GM23338 (cell line): ENCODE results near the gene MAP6D1.

Source experiments
- CREB1 ChIP-seq: fragments of 250-450 bp; sonication (Bioruptor Pico); IDR thresholded peaks from 2 replicates; pipeline ENCODE4 v1.5.0; 2020; ENCODE audit warnings: low read depth, mild to moderate bottlenecking, moderate library complexity
- EZH2 ChIP-seq: fragments of 200-600 bp; sonication (generic); IDR thresholded peaks from one replicate; pipeline ENCODE4 v1.8.0; 2017; ENCODE audit warnings: antibody characterized with exemption, mild to moderate bottlenecking, low read depth; ENCODE audit not compliant: unreplicated experiment
- EZH2phosphoT487 ChIP-seq: fragments of 200-600 bp; sonication (generic); IDR thresholded peaks from one replicate; pipeline ENCODE4 v1.8.1; 2018; ENCODE audit warnings: antibody characterized with exemption; ENCODE audit not compliant: unreplicated experiment
- JUNB ChIP-seq: IDR thresholded peaks from one replicate; pipeline ENCODE4 v1.6.1; 2016; ENCODE audit warnings: antibody characterized with exemption; ENCODE audit not compliant: unreplicated experiment
- POLR2AphosphoS5 ChIP-seq: IDR thresholded peaks from 2 replicates; pipeline ENCODE4 v1.6.1; 2016; ENCODE audit warnings: antibody characterized with exemption, low read depth
- ZNF331 ChIP-seq: fragments of 250-450 bp; sonication (Bioruptor Pico); IDR thresholded peaks from 2 replicates; pipeline ENCODE4 v1.5.0; 2020; ENCODE audit warnings: low read depth, mild to moderate bottlenecking, moderate library complexity
- ZNF462 ChIP-seq: fragments of 250-450 bp; sonication (Bioruptor Pico); IDR thresholded peaks from 2 replicates; pipeline ENCODE4 v1.5.0; 2020; ENCODE audit warnings: mild to moderate bottlenecking, moderate library complexity
- TF ChIP-seq, protein P1 (sequence below), 2 experiments: fragments of 200-600 bp in 1 of 2; sonication (generic) in 1 of 2; conservative IDR thresholded peaks; 2 replicates each; pipeline versions ENCODE4 v1.5.1 to v1.6.1; 2016 to 2017; ENCODE audit warnings: antibody characterized with exemption in 2 of 2, low read depth in 2 of 2, mild to moderate bottlenecking in 2 of 2, moderate library complexity in 1 of 2
- TF ChIP-seq, protein P2 (sequence below): IDR thresholded peaks from one replicate; pipeline ENCODE4 v1.6.1; 2018; ENCODE audit warnings: antibody characterized with exemption; ENCODE audit not compliant: unreplicated experiment
- TF ChIP-seq, protein P3 (sequence below): IDR thresholded peaks from 2 replicates; pipeline ENCODE4 v1.6.1; 2016; ENCODE audit warnings: antibody characterized with exemption

- TF ChIP-seq, protein P1, sequence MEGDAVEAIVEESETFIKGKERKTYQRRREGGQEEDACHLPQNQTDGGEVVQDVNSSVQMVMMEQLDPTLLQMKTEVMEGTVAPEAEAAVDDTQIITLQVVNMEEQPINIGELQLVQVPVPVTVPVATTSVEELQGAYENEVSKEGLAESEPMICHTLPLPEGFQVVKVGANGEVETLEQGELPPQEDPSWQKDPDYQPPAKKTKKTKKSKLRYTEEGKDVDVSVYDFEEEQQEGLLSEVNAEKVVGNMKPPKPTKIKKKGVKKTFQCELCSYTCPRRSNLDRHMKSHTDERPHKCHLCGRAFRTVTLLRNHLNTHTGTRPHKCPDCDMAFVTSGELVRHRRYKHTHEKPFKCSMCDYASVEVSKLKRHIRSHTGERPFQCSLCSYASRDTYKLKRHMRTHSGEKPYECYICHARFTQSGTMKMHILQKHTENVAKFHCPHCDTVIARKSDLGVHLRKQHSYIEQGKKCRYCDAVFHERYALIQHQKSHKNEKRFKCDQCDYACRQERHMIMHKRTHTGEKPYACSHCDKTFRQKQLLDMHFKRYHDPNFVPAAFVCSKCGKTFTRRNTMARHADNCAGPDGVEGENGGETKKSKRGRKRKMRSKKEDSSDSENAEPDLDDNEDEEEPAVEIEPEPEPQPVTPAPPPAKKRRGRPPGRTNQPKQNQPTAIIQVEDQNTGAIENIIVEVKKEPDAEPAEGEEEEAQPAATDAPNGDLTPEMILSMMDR (conservative IDR thresholded peaks at IDR 0.05; ENCODE audit: low read depth in 2 of 2): no peak
- TF ChIP-seq CREB1 (CRISPR knock-in tag) (no peak), POLR2AphosphoS5 (no peak), EZH2 (no peak), ZNF462 (no peak), JUNB (no peak), EZH2phosphoT487 (no peak), ZNF331 (no peak)
- TF ChIP-seq, protein P2, sequence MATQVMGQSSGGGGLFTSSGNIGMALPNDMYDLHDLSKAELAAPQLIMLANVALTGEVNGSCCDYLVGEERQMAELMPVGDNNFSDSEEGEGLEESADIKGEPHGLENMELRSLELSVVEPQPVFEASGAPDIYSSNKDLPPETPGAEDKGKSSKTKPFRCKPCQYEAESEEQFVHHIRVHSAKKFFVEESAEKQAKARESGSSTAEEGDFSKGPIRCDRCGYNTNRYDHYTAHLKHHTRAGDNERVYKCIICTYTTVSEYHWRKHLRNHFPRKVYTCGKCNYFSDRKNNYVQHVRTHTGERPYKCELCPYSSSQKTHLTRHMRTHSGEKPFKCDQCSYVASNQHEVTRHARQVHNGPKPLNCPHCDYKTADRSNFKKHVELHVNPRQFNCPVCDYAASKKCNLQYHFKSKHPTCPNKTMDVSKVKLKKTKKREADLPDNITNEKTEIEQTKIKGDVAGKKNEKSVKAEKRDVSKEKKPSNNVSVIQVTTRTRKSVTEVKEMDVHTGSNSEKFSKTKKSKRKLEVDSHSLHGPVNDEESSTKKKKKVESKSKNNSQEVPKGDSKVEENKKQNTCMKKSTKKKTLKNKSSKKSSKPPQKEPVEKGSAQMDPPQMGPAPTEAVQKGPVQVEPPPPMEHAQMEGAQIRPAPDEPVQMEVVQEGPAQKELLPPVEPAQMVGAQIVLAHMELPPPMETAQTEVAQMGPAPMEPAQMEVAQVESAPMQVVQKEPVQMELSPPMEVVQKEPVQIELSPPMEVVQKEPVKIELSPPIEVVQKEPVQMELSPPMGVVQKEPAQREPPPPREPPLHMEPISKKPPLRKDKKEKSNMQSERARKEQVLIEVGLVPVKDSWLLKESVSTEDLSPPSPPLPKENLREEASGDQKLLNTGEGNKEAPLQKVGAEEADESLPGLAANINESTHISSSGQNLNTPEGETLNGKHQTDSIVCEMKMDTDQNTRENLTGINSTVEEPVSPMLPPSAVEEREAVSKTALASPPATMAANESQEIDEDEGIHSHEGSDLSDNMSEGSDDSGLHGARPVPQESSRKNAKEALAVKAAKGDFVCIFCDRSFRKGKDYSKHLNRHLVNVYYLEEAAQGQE: no peak
- TF ChIP-seq, protein P3, sequence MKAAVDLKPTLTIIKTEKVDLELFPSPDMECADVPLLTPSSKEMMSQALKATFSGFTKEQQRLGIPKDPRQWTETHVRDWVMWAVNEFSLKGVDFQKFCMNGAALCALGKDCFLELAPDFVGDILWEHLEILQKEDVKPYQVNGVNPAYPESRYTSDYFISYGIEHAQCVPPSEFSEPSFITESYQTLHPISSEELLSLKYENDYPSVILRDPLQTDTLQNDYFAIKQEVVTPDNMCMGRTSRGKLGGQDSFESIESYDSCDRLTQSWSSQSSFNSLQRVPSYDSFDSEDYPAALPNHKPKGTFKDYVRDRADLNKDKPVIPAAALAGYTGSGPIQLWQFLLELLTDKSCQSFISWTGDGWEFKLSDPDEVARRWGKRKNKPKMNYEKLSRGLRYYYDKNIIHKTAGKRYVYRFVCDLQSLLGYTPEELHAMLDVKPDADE: no peak
Observed at GRCh38 chr3:183792976-183793375, 32.4 kb downstream of the MAP6D1 start.
